ENCODE results near the gene PLA2G2C. TPM values are rescaled to one million over a fixed set of nuclear protein-coding genes. Genes with fewer than 3 reads are reported as not detected.

PLA2G2C gene
- total and polyA plus RNA-seq, 2 of the 8 experiments (the other 6 are each of a cell fraction or from before 2014, with no cell fraction given), result not detected

DNA sequence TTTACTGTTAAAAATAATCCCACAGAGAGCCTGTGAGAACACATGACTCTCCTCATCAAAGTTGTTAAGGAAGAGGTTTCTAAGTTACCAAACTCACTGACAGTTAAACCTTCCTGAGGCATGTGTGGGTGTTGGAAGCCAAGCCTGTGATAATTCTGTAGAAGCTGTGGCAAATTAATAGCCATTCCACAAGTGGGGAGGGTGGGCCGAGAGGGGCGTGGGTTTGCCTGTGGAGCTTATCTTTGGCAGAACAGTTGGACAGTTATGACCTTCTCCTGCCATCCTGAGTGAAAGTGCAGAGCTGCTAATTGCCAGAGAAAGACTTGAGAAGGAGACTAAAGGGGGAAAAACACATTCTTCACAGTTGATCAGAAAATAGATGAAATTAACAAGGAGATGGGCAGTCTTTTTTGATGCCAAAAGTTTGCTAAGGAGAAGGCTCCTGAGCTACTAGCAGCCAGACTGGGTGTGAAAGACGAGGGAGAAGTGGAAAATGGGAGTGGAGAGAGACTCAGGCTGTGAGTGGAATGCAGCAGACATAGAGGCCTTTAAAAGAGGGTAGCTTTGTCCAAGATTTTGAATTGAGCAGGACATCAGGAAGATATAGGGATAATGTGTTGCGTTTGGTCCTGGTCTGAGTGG is 1.6 kb upstream of the PLA2G2C start (continued):
- TF ChIP-seq, protein P1, sequence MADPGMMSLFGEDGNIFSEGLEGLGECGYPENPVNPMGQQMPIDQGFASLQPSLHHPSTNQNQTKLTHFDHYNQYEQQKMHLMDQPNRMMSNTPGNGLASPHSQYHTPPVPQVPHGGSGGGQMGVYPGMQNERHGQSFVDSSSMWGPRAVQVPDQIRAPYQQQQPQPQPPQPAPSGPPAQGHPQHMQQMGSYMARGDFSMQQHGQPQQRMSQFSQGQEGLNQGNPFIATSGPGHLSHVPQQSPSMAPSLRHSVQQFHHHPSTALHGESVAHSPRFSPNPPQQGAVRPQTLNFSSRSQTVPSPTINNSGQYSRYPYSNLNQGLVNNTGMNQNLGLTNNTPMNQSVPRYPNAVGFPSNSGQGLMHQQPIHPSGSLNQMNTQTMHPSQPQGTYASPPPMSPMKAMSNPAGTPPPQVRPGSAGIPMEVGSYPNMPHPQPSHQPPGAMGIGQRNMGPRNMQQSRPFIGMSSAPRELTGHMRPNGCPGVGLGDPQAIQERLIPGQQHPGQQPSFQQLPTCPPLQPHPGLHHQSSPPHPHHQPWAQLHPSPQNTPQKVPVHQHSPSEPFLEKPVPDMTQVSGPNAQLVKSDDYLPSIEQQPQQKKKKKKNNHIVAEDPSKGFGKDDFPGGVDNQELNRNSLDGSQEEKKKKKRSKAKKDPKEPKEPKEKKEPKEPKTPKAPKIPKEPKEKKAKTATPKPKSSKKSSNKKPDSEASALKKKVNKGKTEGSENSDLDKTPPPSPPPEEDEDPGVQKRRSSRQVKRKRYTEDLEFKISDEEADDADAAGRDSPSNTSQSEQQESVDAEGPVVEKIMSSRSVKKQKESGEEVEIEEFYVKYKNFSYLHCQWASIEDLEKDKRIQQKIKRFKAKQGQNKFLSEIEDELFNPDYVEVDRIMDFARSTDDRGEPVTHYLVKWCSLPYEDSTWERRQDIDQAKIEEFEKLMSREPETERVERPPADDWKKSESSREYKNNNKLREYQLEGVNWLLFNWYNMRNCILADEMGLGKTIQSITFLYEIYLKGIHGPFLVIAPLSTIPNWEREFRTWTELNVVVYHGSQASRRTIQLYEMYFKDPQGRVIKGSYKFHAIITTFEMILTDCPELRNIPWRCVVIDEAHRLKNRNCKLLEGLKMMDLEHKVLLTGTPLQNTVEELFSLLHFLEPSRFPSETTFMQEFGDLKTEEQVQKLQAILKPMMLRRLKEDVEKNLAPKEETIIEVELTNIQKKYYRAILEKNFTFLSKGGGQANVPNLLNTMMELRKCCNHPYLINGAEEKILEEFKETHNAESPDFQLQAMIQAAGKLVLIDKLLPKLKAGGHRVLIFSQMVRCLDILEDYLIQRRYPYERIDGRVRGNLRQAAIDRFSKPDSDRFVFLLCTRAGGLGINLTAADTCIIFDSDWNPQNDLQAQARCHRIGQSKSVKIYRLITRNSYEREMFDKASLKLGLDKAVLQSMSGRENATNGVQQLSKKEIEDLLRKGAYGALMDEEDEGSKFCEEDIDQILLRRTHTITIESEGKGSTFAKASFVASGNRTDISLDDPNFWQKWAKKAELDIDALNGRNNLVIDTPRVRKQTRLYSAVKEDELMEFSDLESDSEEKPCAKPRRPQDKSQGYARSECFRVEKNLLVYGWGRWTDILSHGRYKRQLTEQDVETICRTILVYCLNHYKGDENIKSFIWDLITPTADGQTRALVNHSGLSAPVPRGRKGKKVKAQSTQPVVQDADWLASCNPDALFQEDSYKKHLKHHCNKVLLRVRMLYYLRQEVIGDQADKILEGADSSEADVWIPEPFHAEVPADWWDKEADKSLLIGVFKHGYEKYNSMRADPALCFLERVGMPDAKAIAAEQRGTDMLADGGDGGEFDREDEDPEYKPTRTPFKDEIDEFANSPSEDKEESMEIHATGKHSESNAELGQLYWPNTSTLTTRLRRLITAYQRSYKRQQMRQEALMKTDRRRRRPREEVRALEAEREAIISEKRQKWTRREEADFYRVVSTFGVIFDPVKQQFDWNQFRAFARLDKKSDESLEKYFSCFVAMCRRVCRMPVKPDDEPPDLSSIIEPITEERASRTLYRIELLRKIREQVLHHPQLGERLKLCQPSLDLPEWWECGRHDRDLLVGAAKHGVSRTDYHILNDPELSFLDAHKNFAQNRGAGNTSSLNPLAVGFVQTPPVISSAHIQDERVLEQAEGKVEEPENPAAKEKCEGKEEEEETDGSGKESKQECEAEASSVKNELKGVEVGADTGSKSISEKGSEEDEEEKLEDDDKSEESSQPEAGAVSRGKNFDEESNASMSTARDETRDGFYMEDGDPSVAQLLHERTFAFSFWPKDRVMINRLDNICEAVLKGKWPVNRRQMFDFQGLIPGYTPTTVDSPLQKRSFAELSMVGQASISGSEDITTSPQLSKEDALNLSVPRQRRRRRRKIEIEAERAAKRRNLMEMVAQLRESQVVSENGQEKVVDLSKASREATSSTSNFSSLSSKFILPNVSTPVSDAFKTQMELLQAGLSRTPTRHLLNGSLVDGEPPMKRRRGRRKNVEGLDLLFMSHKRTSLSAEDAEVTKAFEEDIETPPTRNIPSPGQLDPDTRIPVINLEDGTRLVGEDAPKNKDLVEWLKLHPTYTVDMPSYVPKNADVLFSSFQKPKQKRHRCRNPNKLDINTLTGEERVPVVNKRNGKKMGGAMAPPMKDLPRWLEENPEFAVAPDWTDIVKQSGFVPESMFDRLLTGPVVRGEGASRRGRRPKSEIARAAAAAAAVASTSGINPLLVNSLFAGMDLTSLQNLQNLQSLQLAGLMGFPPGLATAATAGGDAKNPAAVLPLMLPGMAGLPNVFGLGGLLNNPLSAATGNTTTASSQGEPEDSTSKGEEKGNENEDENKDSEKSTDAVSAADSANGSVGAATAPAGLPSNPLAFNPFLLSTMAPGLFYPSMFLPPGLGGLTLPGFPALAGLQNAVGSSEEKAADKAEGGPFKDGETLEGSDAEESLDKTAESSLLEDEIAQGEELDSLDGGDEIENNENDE (IDR thresholded peaks at IDR 0.05; ENCODE audit: insufficient replicate concordance, low read length), result no peak
- no peak for TF ChIP-seq JUN (IDR thresholded peaks at IDR 0.05; ENCODE audit: low read depth, low read length)
- no peak for TF ChIP-seq SAP30 (IDR thresholded peaks at IDR 0.05; ENCODE audit: insufficient read depth, insufficient replicate concordance, low read length)

Measured in H1 (cell line).